H1 (cell line): Measurements from ENCODE around the gene LITAF. TPM values are rescaled to one million over a fixed set of nuclear protein-coding genes. Genes with fewer than 3 reads are reported as not detected.

Source experiments
- CTCF ChIA-PET: fragments of 300-600 bp; sonication (Branson Sonifier 250); formaldehyde crosslinking; loops from one replicate; lab custom pipeline; 2021; ENCODE audit not compliant: partially characterized antibody; lab: Charles Lee
- POLR2A ChIA-PET: fragments of 300-600 bp; sonication (Branson Sonifier 250); formaldehyde crosslinking; loops from one replicate; lab custom pipeline; 2021; ENCODE audit warnings: inconsistent platforms; ENCODE audit not compliant: partially characterized antibody; lab: Charles Lee
- DNase-seq, 2 experiments: peaks; one replicate each; pipeline versions ENCODE4 v3.0.0 to v3.0.0-alpha.2; 2010 to 2022; ENCODE audit warnings: low spot score in 2 of 2, low read depth in 1 of 2, mixed read lengths in 1 of 2
- FAIRE-seq: peaks from 2 replicates; lab custom pipeline; 2011; peaks lifted over from hg19 to GRCh38; lab: Jason Lieb, UNC
- H2AFZ ChIP-seq: 2 replicates; pipeline ENCODE4 v1.8.1; 2012; ENCODE audit warnings: low read length, inconsistent platforms
- H2AK5ac ChIP-seq: 2 replicates; pipeline ENCODE4 v1.6.1; 2013; ENCODE audit warnings: low read depth, low read length
- H2BK120ac ChIP-seq: replicated peaks from 2 replicates; pipeline ENCODE3; 2013; ENCODE audit warnings: low read depth, low read length, inconsistent platforms
- H2BK12ac ChIP-seq: 2 replicates; pipeline ENCODE4 v1.6.1; 2013; ENCODE audit warnings: low read depth, low read length
- H2BK15ac ChIP-seq: 2 replicates; pipeline ENCODE4 v1.6.1; 2013; ENCODE audit warnings: low read length
- H2BK20ac ChIP-seq: 2 replicates; pipeline ENCODE4 v1.6.1; 2013; ENCODE audit warnings: low read length
- H2BK5ac ChIP-seq: 2 replicates; pipeline ENCODE4 v1.6.1; 2013; ENCODE audit warnings: low read depth, low read length
- H3K14ac ChIP-seq: 2 replicates; pipeline ENCODE4 v1.6.1; 2013; ENCODE audit warnings: inconsistent platforms; ENCODE audit not compliant: insufficient read length
- H3K18ac ChIP-seq: 2 replicates; pipeline ENCODE4 v1.6.1; 2013; ENCODE audit warnings: low read length; ENCODE audit errors: extremely low read depth
- H3K23ac ChIP-seq: 2 replicates; pipeline ENCODE4 v1.6.1; 2013; ENCODE audit warnings: inconsistent platforms; ENCODE audit not compliant: insufficient read length
- H3K23me2 ChIP-seq: 2 replicates; pipeline ENCODE4 v1.6.1; 2013; ENCODE audit warnings: low read depth, low read length
- H3K27ac ChIP-seq: 2 replicates; pipeline ENCODE4 v1.6.1; 2011; ENCODE audit warnings: low read depth, low read length, inconsistent platforms
- H3K27me3 ChIP-seq, 4 experiments: replicated peaks in 1 of 4; 1 replicate in 1 of 4; 2 replicates in 3 of 4; pipeline versions ENCODE4 v1.6.1 to v1.8.1; 2011 to 2013; ENCODE audit warnings: low read length in 3 of 4, mild to moderate bottlenecking in 3 of 4, inconsistent platforms in 2 of 4, mixed read lengths in 2 of 4, moderate library complexity in 1 of 4; ENCODE audit not compliant: control insufficient read depth in 3 of 4, insufficient read depth in 3 of 4; ENCODE audit errors: extremely low read depth in 1 of 4
- H3K36me3 ChIP-seq, 4 experiments: 2 replicates each; pipeline versions ENCODE4 v1.6.1 to v1.8.1; 2011 to 2013; ENCODE audit warnings: mild to moderate bottlenecking in 4 of 4, low read length in 3 of 4, moderate library complexity in 2 of 4, control low read depth in 1 of 4, inconsistent platforms in 1 of 4; ENCODE audit not compliant: insufficient read depth in 4 of 4, control insufficient read depth in 2 of 4
- H3K4ac ChIP-seq: replicated peaks from 2 replicates; pipeline ENCODE3; 2013; ENCODE audit warnings: low read length, low read depth, mixed read lengths, inconsistent platforms; ENCODE audit not compliant: insufficient read length
- H3K4me1 ChIP-seq, 4 experiments: replicated peaks in 1 of 4; 1 replicate in 1 of 4; 2 replicates in 3 of 4; pipeline versions ENCODE4 v1.6.1 to v1.8.1; 2011 to 2013; ENCODE audit warnings: low read length in 3 of 4, inconsistent platforms in 2 of 4, mixed read lengths in 1 of 4; ENCODE audit not compliant: insufficient read depth in 4 of 4, control insufficient read depth in 3 of 4
- H3K4me2 ChIP-seq, 2 experiments: 2 replicates each; pipeline versions ENCODE4 v1.6.1 to v1.8.1; 2011 to 2013; ENCODE audit warnings: low read depth in 2 of 2, low read length in 2 of 2, control low read depth in 1 of 2, inconsistent platforms in 1 of 2, mild to moderate bottlenecking in 1 of 2; ENCODE audit not compliant: insufficient read depth in 1 of 2
- H3K4me3 ChIP-seq, 4 experiments: fragments of 200-600, 300-600 bp in 1 of 4; sonication (generic), shearing (Covaris generic), sonication (Bioruptor Twin) in 1 of 4; 2 replicates each; pipeline versions ENCODE4 v1.5.1 to v1.8.1; 2011 to 2016; ENCODE audit warnings: low read length in 4 of 4, low read depth in 3 of 4, control low read depth in 2 of 4, inconsistent platforms in 2 of 4, mild to moderate bottlenecking in 2 of 4, mixed read lengths in 1 of 4, moderate library complexity in 1 of 4; ENCODE audit not compliant: insufficient read depth in 2 of 4; ENCODE audit errors: extremely low read depth in 1 of 4
- H3K56ac ChIP-seq: replicated peaks from 2 replicates; pipeline ENCODE3; 2013; ENCODE audit warnings: low read depth, mild to moderate bottlenecking, mixed read lengths, low read length, inconsistent platforms; ENCODE audit not compliant: insufficient read length
- H3K79me1 ChIP-seq: 2 replicates; pipeline ENCODE4 v1.6.1; 2013; ENCODE audit warnings: low read depth, low read length, control low read depth
- H3K79me2 ChIP-seq, 2 experiments: 2 replicates each; pipeline versions ENCODE4 v1.6.1 to v1.8.1; 2012 to 2013; ENCODE audit warnings: low read length in 2 of 2, mild to moderate bottlenecking in 2 of 2, inconsistent platforms in 1 of 2; ENCODE audit not compliant: insufficient read depth in 2 of 2, control insufficient read depth in 1 of 2
- H3K9ac ChIP-seq, 4 experiments: replicated peaks in 1 of 4; 1 replicate in 1 of 4; 2 replicates in 3 of 4; pipeline versions ENCODE4 v1.6.1 to v1.8.1; 2011 to 2013; ENCODE audit warnings: low read depth in 3 of 4, low read length in 3 of 4, control low read depth in 2 of 4, mild to moderate bottlenecking in 2 of 4, moderate library complexity in 2 of 4, inconsistent platforms in 1 of 4; ENCODE audit errors: extremely low read depth in 1 of 4
- H3K9me3 ChIP-seq, 2 experiments: 2 replicates each; pipeline versions ENCODE4 v1.6.1 to v1.8.1; 2012 to 2013; ENCODE audit warnings: mild to moderate bottlenecking in 2 of 2, moderate library complexity in 2 of 2, control low read depth in 1 of 2, inconsistent platforms in 1 of 2, low read depth in 1 of 2, low read length in 1 of 2, mixed read lengths in 1 of 2; ENCODE audit not compliant: insufficient read depth in 2 of 2
- H4K20me1 ChIP-seq, 2 experiments: replicated peaks in 1 of 2; 2 replicates each; pipeline versions ENCODE3 to v1.8.1; 2011 to 2013; ENCODE audit warnings: inconsistent platforms in 2 of 2, low read length in 2 of 2, mild to moderate bottlenecking in 1 of 2; ENCODE audit not compliant: insufficient read depth in 2 of 2, control insufficient read depth in 1 of 2
- H4K5ac ChIP-seq: 2 replicates; pipeline ENCODE4 v1.6.1; 2013; ENCODE audit warnings: low read length, low read depth, mixed read lengths, inconsistent platforms; ENCODE audit not compliant: insufficient read length
- H4K8ac ChIP-seq: 2 replicates; pipeline ENCODE4 v1.8.0; 2013; ENCODE audit warnings: mild to moderate bottlenecking, moderate library complexity, low read length, inconsistent platforms; ENCODE audit not compliant: insufficient read depth; ENCODE audit errors: extremely low read depth
- H4K91ac ChIP-seq: replicated peaks from 2 replicates; pipeline ENCODE3; 2013; ENCODE audit warnings: low read length, mixed read lengths, inconsistent platforms; ENCODE audit not compliant: insufficient read length
- GTF2F1 ChIP-seq: IDR thresholded peaks from 2 replicates; pipeline ENCODE4 v1.6.1; 2012; ENCODE audit warnings: low read depth, low read length, improper control_type of control experiment, borderline replicate concordance
- JUND ChIP-seq: IDR thresholded peaks from 2 replicates; pipeline ENCODE4 v1.6.1; 2011; ENCODE audit warnings: mild to moderate bottlenecking, improper control_type of control experiment, low read length
- WGBS, 2 experiments: shearing (Covaris generic) in 1 of 2; methylation state at CpG; one replicate each; pipeline versions ENCODE4 v1.1.6 to v1.1.7; 2013 to 2015; ENCODE audit warnings: low lambda C conversion rate in 2 of 2, mixed read lengths in 2 of 2, inconsistent platforms in 1 of 2, low coverage in 1 of 2, missing lambda C conversion rate in 1 of 2; ENCODE audit not compliant: insufficient replicate concordance in 2 of 2, insufficient coverage in 1 of 2, insufficient read length in 1 of 2; ENCODE audit errors: extremely low coverage in 1 of 2, missing lambda C conversion rate in 1 of 2; 5-methylcytosine and 5-hydroxymethylcytosine counted together
- polyA plus RNA-seq, 7 experiments: library from polyadenylated mRNA; depleted of rRNA in 3 of 7; stranded (reverse) in 5 of 7; unstranded in 2 of 7; fragments of >200 nt in 5 of 7; fragments of 200-250 nt in 2 of 7; gene quantifications; 1 replicate in 5 of 7; 2 replicates in 1 of 7; 4 replicates in 1 of 7; pipeline versions ENCODE4 v1.2.1 to v1.2.3, GENCODE V29; 2011 to 2013; ENCODE audit warnings: missing spikeins in 2 of 7, mixed read lengths in 2 of 7
- total RNA-seq: library from RNA; stranded (reverse); fragmentation: NEBNext Ultra II Directional; extraction: Animal tissue kit (Norgen Biotek cat#: 25700); gene quantifications from 2 replicates; pipeline ENCODE4 v1.2.1, GENCODE V29; 2021
- TF ChIP-seq, protein P1 (sequence below): IDR thresholded peaks from 2 replicates; pipeline ENCODE4 v1.6.1; 2012; ENCODE audit warnings: inconsistent platforms
- TF ChIP-seq, protein P2 (sequence below): IDR thresholded peaks from 2 replicates; pipeline ENCODE4 v1.6.1; 2011; ENCODE audit warnings: low read depth, mild to moderate bottlenecking, low read length; ENCODE audit not compliant: insufficient read depth

Gene LITAF
- total and polyA plus RNA-seq, 2 of the 8 experiments (the other 6 are each of a cell fraction or from before 2014, with no cell fraction given) = 165 to 205 TPM

DNA sequence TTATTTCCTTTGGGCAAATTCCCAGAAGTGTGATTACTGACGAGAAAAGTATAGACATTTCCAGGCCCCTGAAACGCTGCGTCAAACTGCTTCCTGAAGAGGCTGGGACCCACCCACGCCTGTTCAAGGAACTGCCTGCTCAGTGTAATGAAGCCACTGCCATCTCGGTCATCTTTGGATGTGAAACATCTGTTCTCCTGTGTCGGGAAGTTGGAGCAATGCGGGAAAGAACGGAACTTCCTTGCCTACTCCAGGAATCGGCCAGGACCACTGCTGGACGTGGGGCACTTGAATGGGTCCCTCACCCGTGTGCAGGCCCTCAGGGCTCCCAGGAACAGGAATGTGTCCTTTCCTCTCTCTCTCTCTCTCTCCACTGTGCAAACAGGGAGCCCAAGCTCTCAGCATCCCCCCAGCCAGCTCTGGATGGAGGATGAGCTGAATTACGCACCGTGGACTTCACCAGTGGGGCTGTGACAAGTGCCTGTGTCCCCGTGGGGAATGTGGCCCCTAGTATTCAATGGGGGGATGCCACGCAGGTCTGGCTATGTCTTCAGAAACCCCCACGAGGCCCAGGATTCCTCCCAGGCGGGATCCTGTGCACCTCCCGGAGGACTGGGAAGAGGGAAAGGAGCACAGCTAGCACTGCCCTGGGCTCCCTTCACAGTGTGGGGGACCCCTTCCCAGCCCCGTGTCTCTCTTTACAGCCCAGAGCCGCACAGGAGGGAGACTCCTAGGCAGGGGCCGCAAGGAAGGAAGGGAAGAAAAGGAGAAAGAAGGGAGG lies 18.3 kb upstream of the LITAF start:
- Histone ChIP-seq H3K79me2 (no peaks in the 10 kb centered on the region), H3K79me1 (no peaks in the 10 kb centered on the region), H3K14ac (no peak overlapping the region), H3K23me2 (no peaks in the 10 kb centered on the region), H2BK20ac (peak overlapping the region; percentile 80; the same call in 1 of the 2 replicates), H3K4ac (no peak overlapping the region), H3K27ac (no peak overlapping the region), H2BK120ac (peak overlapping the region; percentile 4), H4K8ac (no peak overlapping the region), H4K5ac (no peak overlapping the region), H3K56ac (no peak overlapping the region), H2AFZ (no peak overlapping the region), H3K18ac (peak overlapping the region; percentile 83), H2AK5ac (no peak overlapping the region), H3K4me1 (peaks cover 3 to 8% (median 4%) of the 10 kb centered on the region in 4 experiments; a peak in 6 of 7 replicates), H2BK5ac (no peak overlapping the region), H3K9me3 (no peaks in the 10 kb centered on the region), H3K9ac (no peak overlapping the region), H2BK15ac (peak overlapping the region; percentile 81; the same call in 1 of the 2 replicates), H3K36me3 (no peaks in the 10 kb centered on the region), H3K27me3 (no peaks in the 10 kb centered on the region), H3K23ac (no peak overlapping the region), H3K4me2 (no peak overlapping the region), H4K91ac (no peak overlapping the region), H4K20me1 (no peaks in the 10 kb centered on the region), H3K4me3 (no peak overlapping the region), H2BK12ac (0 out of 2 replicates have a peak overlapping the region, but pooled peaks have one; percentile 39)
- 87% methylated on average over 21 of the region's 21 CpGs; no CpG with 5 or more reads in 1 of the 2 experiments for WGBS, 2 experiments
- DNase-seq = no peak
- POLR2A ChIA-PET = interaction anchor here (1.0 kb wide), 1 partner anchor 8 kb away, joined by 4 read pairs; no protein-coding TSS in a partner anchor
- FAIRE-seq = no peak
- CTCF ChIA-PET = interaction anchor here (0.9 to 3.2 kb wide), 4 partner anchors 21 to 73 kb away, joined by 3 to 15 read pairs (median 4); no protein-coding TSS in a partner anchor
- TF ChIP-seq GTF2F1 (no peak), JUND (no peak)
- TF ChIP-seq, protein P1, sequence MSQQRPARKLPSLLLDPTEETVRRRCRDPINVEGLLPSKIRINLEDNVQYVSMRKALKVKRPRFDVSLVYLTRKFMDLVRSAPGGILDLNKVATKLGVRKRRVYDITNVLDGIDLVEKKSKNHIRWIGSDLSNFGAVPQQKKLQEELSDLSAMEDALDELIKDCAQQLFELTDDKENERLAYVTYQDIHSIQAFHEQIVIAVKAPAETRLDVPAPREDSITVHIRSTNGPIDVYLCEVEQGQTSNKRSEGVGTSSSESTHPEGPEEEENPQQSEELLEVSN = no peak
- TF ChIP-seq, protein P2, sequence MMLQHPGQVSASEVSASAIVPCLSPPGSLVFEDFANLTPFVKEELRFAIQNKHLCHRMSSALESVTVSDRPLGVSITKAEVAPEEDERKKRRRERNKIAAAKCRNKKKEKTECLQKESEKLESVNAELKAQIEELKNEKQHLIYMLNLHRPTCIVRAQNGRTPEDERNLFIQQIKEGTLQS = no peak
